ACC112 (cell line): ENCODE results near the gene PRKAG2.

Experiments
- H2AFZ ChIP-seq: fragments of 200-600 bp; sonication (generic); one replicate; pipeline ENCODE4 v1.6.0; 2017; ENCODE audit warnings: antibody characterized with exemption, low read length; ENCODE audit not compliant: unreplicated experiment
- H3K27ac ChIP-seq: fragments of 200-600 bp; sonication (generic); 2 replicates; pipeline ENCODE4 v1.5.1; 2014; ENCODE audit warnings: low read depth, mild to moderate bottlenecking, antibody characterized with exemption, low read length, moderate library complexity
- H3K27me3 ChIP-seq: fragments of 200-600 bp; sonication (generic); 2 replicates; pipeline ENCODE4 v1.6.1; 2014; ENCODE audit warnings: mild to moderate bottlenecking, antibody characterized with exemption, low read length, moderate library complexity, mixed read lengths; ENCODE audit not compliant: insufficient read depth
- H3K36me3 ChIP-seq: fragments of 200-600 bp; sonication (generic); 2 replicates; pipeline ENCODE4 v1.6.1; 2016; ENCODE audit warnings: mild to moderate bottlenecking, antibody characterized with exemption, low read length, moderate library complexity, mixed read lengths; ENCODE audit not compliant: insufficient read depth
- H3K4me1 ChIP-seq: fragments of 200-600 bp; sonication (generic); one replicate; pipeline ENCODE4 v1.6.1; 2016; ENCODE audit warnings: low read length, mixed read lengths; ENCODE audit not compliant: insufficient read depth, unreplicated experiment, control insufficient read depth
- H3K4me3 ChIP-seq: fragments of 200-600 bp; sonication (generic); 2 replicates; pipeline ENCODE4 v1.5.1; 2014; ENCODE audit warnings: mild to moderate bottlenecking, low read depth, low read length
- H3K79me2 ChIP-seq: fragments of 200-600 bp; sonication (generic); one replicate; pipeline ENCODE4 v1.6.0; 2016; ENCODE audit warnings: low read length; ENCODE audit not compliant: control insufficient read depth, unreplicated experiment, insufficient read depth

PRKAG2 gene

GRCh38 chr7:151857412-151857811, 19.5 kb downstream of the PRKAG2 start:
- Histone ChIP-seq H3K27me3 (peaks cover 34% of the 10 kb centered on the region), H3K36me3 (no peaks in the 10 kb centered on the region), H3K27ac (no peak overlapping the region), H3K4me1 (no peaks in the 10 kb centered on the region), H2AFZ (no peak overlapping the region), H3K4me3 (no peak overlapping the region), H3K79me2 (no peaks in the 10 kb centered on the region)

- H3K36me3 ChIP-seq, result no peaks in the 10 kb centered on the region
- H3K4me1 ChIP-seq, result no peaks in the 10 kb centered on the region
- H3K79me2 ChIP-seq, result no peaks in the 10 kb centered on the region
- no peak overlapping the region for H2AFZ ChIP-seq
- no peak overlapping the region for H3K4me3 ChIP-seq
- no peak overlapping the region for H3K27ac ChIP-seq
- H3K27me3 ChIP-seq, result peaks cover 34% of the 10 kb centered on the region
Measured at GRCh38 chr7:151856516-151856915, 20.4 kb downstream of the PRKAG2 start.

GRCh38 chr7:151856098-151856497, 20.8 kb downstream of the PRKAG2 start:
- Histone ChIP-seq H3K4me3 (no peak overlapping the region), H3K36me3 (no peaks in the 10 kb centered on the region), H2AFZ (no peak overlapping the region), H3K4me1 (no peaks in the 10 kb centered on the region), H3K27me3 (peaks cover 34% of the 10 kb centered on the region), H3K79me2 (no peaks in the 10 kb centered on the region), H3K27ac (no peak overlapping the region)

DNA sequence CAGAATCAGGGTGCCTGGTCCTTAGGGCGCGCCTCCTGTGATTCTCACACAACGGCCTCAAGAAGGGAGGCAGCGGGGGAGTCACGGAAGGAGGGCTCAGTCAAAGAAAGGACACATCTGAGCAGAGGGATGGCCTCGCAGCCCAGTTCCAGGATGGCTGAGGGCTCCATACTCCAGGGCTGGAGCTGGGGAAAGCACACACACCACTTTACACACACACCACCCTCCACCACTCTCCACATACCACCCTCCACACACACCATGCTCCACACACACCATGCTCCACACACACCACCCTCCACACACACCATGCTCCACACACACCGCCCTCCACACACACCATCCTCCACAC, 22.2 kb downstream of the PRKAG2 start:
- Histone ChIP-seq H3K27ac (no peak overlapping the region), H3K36me3 (no peaks in the 10 kb centered on the region), H3K4me1 (no peaks in the 10 kb centered on the region), H3K79me2 (no peaks in the 10 kb centered on the region), H2AFZ (no peak overlapping the region), H3K27me3 (peaks cover 34% of the 10 kb centered on the region), H3K4me3 (no peak overlapping the region)

GRCh38 chr7:151853896-151854719, 22.8 kb downstream of the PRKAG2 start:
- H3K4me3 ChIP-seq, result no peak overlapping the region
- H3K27ac ChIP-seq, result no peak overlapping the region
- peaks cover 31% of the 10 kb centered on the region for H3K27me3 ChIP-seq
- no peaks in the 10 kb centered on the region for H3K79me2 ChIP-seq
- H3K36me3 ChIP-seq, result no peaks in the 10 kb centered on the region
- H3K4me1 ChIP-seq, result no peaks in the 10 kb centered on the region
- no peak overlapping the region for H2AFZ ChIP-seq

- Histone ChIP-seq H3K4me1 (no peaks in the 10 kb centered on the region), H3K36me3 (no peaks in the 10 kb centered on the region), H3K79me2 (no peaks in the 10 kb centered on the region), H3K27ac (no peak overlapping the region), H3K27me3 (peaks cover 27% of the 10 kb centered on the region), H2AFZ (no peak overlapping the region), H3K4me3 (no peak overlapping the region)
Measured at GRCh38 chr7:151852486-151853396, 24.2 kb downstream of the PRKAG2 start.

GRCh38 chr7:151851782-151852181, 25.1 kb downstream of the PRKAG2 start:
- H3K27me3 ChIP-seq, result peaks cover 19% of the 10 kb centered on the region

GRCh38 chr7:151851145-151851751, 25.7 kb downstream of the PRKAG2 start:
- H3K79me2 ChIP-seq, result no peaks in the 10 kb centered on the region

More at GRCh38 chr7:151851782-151852181, 25.1 kb downstream of the PRKAG2 start:
- H3K4me3 ChIP-seq, result peak overlapping the region; percentile 53
- peak overlapping the region; percentile 57 for H2AFZ ChIP-seq
- H3K36me3 ChIP-seq, result no peaks in the 10 kb centered on the region
- H3K27ac ChIP-seq, result no peak overlapping the region
- no peaks in the 10 kb centered on the region for H3K79me2 ChIP-seq
- no peaks in the 10 kb centered on the region for H3K4me1 ChIP-seq

GRCh38 chr7:151850491-151851124, 26.3 kb downstream of the PRKAG2 start:
- H2AFZ ChIP-seq, result no peak overlapping the region
- 0 out of 2 replicates have a peak, but pooled peaks cover 9% of the 10 kb centered on the region for H3K27me3 ChIP-seq

More at GRCh38 chr7:151851145-151851751, 25.7 kb downstream of the PRKAG2 start:
- Histone ChIP-seq H3K4me1 (no peaks in the 10 kb centered on the region), H3K36me3 (no peaks in the 10 kb centered on the region), H3K4me3 (peak overlapping the region; percentile 53), H3K27ac (no peak overlapping the region), H2AFZ (peak overlapping the region; percentile 57), H3K27me3 (peaks cover 14% of the 10 kb centered on the region; the same call in 1 of the 2 replicates)

DNA sequence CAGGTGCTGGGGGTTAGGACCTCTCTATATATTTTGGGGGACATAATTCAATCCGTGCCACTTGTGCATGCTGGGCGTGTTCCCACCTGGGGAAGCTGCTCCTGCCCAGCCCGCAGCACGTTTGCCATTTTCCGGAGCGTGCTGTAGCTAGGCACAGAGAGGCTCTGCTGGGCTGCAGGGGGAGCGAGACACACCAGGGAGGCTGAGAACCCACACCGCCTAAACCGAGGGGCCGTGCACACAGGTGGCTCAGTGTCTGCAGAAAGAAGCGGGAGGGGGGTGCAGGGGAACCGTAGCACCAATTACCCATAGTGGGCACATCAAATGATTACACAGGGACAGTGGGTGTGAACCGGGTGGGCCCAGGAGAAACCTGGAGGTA, 27.0 kb downstream of the PRKAG2 start:
- Histone ChIP-seq H3K36me3 (no peaks in the 10 kb centered on the region), H2AFZ (no peak overlapping the region), H3K27ac (no peak overlapping the region), H3K79me2 (no peaks in the 10 kb centered on the region), H3K4me3 (no peak overlapping the region), H3K4me1 (peaks cover 2% of the 10 kb centered on the region), H3K27me3 (0 out of 2 replicates have a peak, but pooled peaks cover 7% of the 10 kb centered on the region)

More at GRCh38 chr7:151850491-151851124, 26.3 kb downstream of the PRKAG2 start:
- no peak overlapping the region for H3K4me3 ChIP-seq
- no peaks in the 10 kb centered on the region for H3K36me3 ChIP-seq
- H3K27ac ChIP-seq, result no peak overlapping the region
- no peaks in the 10 kb centered on the region for H3K79me2 ChIP-seq
- H3K4me1 ChIP-seq, result no peaks in the 10 kb centered on the region
